ENCODE results near the gene CHAF1A.

The CHAF1A gene

DNA sequence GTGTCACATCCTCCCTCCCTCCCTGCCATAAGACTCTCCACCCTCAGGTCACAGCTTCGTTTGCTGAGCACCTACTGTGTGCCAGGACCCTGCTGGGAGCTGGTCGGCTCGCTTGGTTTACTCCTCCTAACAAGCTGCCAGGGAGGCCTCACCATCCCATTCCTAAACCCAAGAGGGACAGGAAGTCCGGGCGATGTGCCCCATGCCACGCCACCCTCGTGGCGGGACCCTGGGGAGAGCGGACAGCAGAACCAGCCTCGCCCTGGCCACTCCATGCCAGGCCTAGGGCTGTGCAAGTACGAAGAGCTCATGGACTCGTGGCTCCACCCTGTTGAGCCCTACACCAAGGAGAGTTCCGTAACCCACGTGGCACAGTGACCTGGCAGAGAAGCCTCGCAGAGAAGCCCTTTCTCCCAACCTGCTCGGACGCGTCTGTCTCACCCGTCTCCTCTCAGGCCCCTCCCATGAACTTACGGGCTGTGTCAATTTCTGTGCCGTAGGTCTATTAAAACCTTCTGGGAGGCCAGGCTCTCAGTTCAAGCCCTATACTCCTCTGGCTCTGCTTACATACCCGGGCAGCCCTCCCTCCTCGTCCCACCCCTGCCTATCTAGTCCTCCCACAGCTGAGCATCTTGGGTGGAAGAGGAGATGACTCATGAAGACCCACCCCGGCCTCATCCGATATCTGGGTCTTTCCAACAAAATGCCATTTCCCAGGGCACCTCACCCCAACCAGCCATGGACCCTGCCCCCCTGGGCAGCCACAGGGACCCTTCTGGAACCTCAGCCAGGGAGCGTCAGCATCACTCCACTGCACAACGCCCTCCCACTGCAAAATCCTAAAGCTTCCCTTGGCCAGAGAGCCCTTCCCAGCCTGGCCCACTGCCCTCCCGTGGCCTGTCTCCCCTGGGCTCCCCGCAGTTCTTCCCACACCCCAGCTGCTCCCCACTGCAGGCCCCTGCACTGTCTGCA lies 52.6 kb downstream of the CHAF1A start:
- H3K36me3 Mint-ChIP-seq (ENCODE audit: low read depth): peaks cover 30% of the 10 kb centered on the region
- H3K27ac Mint-ChIP-seq: peak overlapping the region; percentile 89
- DNase-seq: no peak
- no peaks in the 10 kb centered on the region for H3K27me3 Mint-ChIP-seq
- no peaks in the 10 kb centered on the region for H3K9me3 Mint-ChIP-seq
- H3K4me1 Mint-ChIP-seq (ENCODE audit: low read depth): peaks cover 17% of the 10 kb centered on the region
- no peak overlapping the region for H3K4me3 Mint-ChIP-seq

DNA sequence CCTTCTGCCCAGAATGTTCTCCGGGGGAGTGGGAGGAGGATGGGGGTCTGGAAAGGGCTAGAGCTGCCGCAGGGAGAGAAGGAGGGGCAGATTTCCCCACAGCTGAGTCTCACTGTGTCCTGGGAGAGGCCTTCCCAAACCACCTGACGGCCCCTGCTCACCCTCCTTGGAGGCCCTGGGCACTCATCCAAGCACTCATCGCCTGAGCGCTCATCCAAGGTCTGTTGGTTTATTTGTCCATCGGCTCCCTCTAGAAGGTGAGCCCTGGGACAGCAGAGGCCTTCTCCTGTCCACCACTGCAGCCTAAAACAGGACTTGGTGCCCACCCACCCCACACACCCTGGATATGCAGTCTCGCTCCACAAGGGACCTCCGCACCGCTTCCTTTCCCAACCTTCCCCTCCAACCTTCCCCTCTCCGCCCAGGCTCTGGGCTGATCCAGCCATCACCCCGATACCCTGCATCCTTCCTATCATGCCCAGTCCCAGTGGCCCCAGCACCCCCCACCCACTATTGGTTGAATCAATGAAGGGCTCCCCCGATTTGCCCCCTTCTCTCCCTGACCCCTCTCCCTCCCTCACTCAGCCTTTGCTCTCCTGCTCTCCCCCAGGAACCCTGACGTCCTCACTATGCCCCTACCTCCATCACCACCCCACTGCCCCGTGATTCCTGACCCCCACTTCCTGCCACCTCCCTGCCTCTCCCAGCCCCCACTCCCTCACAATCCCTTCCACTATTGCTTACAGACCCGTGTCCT lies 53.5 kb downstream of the CHAF1A start:
- Mint-ChIP-seq H3K27ac (peak overlapping the region; percentile 89), H3K36me3 (ENCODE audit: low read depth) (peaks cover 23% of the 10 kb centered on the region), H3K27me3 (no peaks in the 10 kb centered on the region), H3K4me3 (peak overlapping the region; percentile 81), H3K9me3 (no peaks in the 10 kb centered on the region), H3K4me1 (ENCODE audit: low read depth) (peaks cover 17% of the 10 kb centered on the region)
- DNase-seq: no peak

DNA sequence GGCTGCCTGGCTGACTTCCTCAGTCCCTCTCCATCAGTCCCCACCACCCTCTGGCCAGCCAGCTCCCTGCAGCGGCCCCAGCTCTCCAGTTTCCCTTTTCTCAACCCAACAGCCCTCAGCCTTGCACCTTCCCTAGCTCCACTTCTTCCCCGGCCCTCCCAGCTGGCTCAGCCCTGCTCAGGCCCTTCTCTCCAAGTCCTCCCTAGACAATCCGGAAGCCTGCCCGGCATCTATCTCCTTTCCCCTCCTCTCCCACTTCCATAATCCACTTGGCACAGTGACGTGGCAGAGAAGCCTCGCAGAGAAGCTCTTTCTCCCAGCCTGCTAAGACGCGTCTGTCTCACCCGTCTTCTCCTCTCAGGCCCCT lies 54.0 kb downstream of the CHAF1A start:
- Mint-ChIP-seq H3K27ac (peak overlapping the region; percentile 89), H3K4me3 (peak overlapping the region; percentile 81), H3K36me3 (ENCODE audit: low read depth) (peaks cover 19% of the 10 kb centered on the region), H3K4me1 (ENCODE audit: low read depth) (peaks cover 17% of the 10 kb centered on the region), H3K9me3 (no peaks in the 10 kb centered on the region), H3K27me3 (no peaks in the 10 kb centered on the region)
- peak; percentile 38 for DNase-seq

DNA sequence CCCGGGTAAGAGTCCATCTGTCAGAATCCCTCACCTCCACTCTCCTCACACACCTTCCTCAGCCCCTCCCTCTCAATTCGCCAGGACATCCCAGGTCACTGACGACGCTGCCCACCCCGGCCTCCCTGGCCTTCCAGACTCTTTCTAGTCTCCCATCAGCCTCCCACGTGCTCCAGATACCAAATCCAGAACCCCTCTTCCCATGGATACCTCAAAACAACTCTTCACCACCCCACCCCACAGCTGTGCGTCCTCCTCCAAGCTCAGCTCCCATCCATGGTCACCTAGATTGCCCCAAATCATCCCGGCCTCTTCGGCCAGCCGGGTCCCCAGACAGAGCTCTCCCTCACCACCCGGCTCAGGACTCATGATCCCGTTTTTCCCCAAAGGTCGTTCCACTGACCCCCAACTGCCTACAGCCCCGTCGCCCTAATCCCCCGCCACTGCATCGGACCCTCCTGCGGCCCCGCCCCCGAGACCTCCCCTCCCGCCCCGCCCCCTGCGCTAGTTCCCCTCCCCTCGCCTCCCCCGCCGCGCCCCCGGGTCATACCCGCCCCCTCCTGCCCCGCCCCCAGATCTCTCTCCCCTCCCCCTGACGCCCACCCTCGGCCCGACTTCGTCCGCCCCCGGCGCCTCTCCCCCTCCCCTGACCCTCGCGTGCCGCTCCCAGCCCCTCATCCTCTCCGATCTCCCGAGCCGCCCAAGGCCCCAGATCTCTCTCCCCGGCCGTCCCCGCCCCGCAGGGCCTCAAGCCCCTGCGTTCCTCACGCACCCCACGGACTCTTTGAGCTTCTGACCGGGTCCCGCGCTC lies 54.6 kb downstream of the CHAF1A start:
- Mint-ChIP-seq H3K27ac (peak overlapping the region; percentile 92), H3K4me3 (peak overlapping the region; percentile 81), H3K36me3 (ENCODE audit: low read depth) (peaks cover 16% of the 10 kb centered on the region), H3K27me3 (no peaks in the 10 kb centered on the region), H3K4me1 (ENCODE audit: low read depth) (peaks cover 17% of the 10 kb centered on the region), H3K9me3 (no peaks in the 10 kb centered on the region)
- DNase-seq: no peak

DNA sequence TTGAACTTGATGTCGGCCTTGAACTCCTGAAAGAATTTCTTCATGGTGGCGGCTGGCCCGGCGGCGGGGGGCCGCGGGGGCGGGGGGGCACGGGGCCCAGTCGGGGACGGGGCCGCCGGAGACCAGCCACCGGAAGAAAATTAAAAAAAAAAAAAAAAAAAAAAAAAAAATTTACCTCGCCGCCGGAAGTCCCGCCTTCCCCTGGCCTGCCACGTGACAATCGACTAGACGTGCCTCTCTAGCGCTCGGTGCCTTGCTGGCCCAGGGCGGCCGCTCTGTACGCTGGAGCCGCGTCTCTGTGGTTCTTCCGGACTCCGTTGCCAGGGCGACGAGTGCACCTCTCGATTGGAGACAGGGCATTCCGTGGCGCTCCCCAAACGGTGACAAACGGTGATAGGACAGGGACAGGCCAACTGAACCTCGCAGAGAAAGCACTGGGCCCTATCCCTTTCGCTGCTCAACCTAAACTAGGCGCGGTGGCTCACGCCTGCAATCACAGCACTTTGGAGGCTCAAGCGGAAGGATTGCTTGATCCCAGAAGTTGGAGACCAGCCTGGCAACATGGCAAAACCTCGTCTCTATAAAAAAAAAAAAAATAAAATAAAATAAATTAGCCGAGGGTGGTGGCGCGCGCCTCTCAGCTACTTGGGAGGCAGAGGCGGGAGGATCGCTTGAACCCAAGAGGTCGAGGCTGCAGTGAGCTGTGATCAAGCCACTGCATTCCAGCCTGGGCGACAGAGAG lies 55.4 kb downstream of the CHAF1A start, which contains the start of gene UBXN6:
UBXN6 (minus strand) TSS at position 141 of the 742 bp plus-strand sequence; CDS start at position 44, 97 bp downstream.
- H3K36me3 Mint-ChIP-seq (ENCODE audit: low read depth): peaks cover 8% of the 10 kb centered on the region
- DNase-seq: peak; percentile 97
- peaks cover 17% of the 10 kb centered on the region for H3K4me1 Mint-ChIP-seq (ENCODE audit: low read depth)
- peak within 1 kb of the TSS; percentile 81 for H3K4me3 Mint-ChIP-seq
- H3K27me3 Mint-ChIP-seq: no peaks in the 10 kb centered on the region
- no peaks in the 10 kb centered on the region for H3K9me3 Mint-ChIP-seq
- peak within 1 kb of the TSS; percentile 92 for H3K27ac Mint-ChIP-seq

DNA sequence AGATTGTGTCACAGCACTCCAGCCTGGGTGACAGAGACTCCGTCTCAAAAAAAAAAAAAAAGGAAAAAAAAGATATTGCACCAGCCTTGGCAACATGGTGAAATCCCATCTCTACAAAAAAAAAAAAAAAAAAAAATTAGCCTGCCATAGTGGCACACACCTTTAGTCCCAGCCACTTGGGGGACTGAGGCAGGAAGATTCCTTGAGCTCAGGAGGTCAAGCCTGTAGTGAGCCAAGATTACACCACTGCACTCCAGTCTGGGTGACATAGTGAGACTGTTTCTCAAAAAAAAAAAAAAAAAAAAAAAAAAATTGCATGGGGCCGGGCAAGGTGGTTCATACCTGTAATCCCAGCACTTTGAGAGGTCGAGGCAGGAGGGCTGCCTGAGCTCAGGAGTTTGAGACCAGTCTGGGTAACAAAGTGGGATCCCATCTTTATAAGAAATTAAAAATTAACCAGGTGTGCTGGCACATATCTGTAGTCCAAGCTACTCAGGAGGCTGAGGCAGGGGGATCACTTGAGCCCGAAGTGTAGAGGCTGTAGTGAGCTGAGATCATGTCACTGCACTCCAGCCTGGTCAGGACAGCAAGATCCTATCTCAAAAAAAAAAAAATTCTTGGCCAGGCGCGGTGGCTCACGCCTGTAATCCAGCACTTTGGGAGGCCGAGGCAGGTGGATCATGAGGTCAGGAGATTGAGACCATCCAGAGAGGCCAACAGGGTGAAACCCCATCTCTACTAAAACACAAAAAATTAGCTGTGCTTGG lies 62.6 kb downstream of the CHAF1A start:
- Mint-ChIP-seq H3K27me3 (no peaks in the 10 kb centered on the region), H3K27ac (no peak overlapping the region), H3K9me3 (no peaks in the 10 kb centered on the region), H3K4me1 (ENCODE audit: low read depth) (no peaks in the 10 kb centered on the region), H3K4me3 (no peak overlapping the region), H3K36me3 (ENCODE audit: low read depth) (no peaks in the 10 kb centered on the region)
- DNase-seq: no peak

DNA sequence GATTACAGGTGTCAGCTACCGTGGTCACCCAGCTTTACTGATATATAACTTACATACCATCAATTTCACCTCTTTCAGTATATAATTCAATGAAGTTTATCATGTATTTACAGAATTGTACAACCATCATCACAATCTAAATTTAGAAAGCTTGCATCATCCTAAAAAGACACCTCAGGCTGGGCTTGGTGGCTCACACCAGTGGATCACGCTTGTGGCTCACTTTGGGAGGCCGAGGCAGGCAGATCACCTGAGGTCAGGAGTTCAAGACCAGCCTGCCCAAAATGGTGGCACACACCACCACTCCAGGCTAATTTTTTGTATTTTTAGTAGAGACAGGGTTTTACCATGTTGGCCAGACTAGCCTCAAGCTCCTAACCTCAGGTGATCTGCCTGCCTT lies 65.4 kb downstream of the CHAF1A start:
- no peaks in the 10 kb centered on the region for H3K27me3 Mint-ChIP-seq
- peaks cover 5% of the 10 kb centered on the region for H3K4me1 Mint-ChIP-seq (ENCODE audit: low read depth)
- no peak overlapping the region for H3K27ac Mint-ChIP-seq
- no peak for DNase-seq
- H3K36me3 Mint-ChIP-seq (ENCODE audit: low read depth): no peaks in the 10 kb centered on the region
- H3K4me3 Mint-ChIP-seq: no peak overlapping the region
- H3K9me3 Mint-ChIP-seq: no peaks in the 10 kb centered on the region

DNA sequence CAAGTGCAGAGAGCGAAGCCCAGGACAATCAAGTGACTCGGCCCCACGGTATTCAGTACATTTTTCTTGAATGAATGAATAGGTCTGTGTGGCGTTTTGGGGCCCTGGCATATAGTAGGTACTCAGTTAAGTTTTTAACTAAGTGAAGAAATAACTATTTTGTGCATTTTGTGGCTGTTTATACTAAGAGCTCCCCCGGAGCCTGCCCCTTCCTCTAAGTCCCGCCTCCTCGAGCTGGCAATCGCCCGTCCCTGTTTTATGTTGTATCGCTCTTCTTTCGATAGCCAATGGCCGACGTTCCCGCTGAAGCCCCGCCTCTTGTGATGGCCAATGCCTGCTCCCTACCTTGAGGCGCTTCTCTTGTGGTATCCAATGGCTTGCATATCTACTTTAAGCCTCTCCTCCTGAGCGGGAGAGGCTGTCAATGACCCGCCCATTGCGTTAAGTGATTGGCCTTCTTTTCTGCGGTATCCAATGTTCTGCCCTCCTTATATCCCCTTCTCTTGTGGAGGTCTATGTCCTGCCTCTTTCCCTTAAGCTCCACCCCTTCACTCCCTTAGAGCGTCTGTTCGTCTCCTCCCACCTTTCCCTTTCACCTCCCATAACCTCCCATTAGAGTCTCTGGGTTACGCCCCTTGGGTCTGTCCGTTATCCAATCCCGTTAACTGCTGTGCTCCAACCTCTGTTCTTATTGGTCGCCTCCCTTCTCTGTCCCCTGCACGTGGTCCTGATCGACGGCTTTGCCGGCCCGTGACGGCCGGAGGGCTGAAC lies 69.1 kb downstream of the CHAF1A start:
- Mint-ChIP-seq H3K4me1 (ENCODE audit: low read depth) (peaks cover 20% of the 10 kb centered on the region), H3K9me3 (no peaks in the 10 kb centered on the region), H3K27me3 (no peaks in the 10 kb centered on the region), H3K36me3 (ENCODE audit: low read depth) (peaks cover 15% of the 10 kb centered on the region), H3K4me3 (no peak overlapping the region), H3K27ac (no peak overlapping the region)
- peak; percentile 94 for DNase-seq

DNA sequence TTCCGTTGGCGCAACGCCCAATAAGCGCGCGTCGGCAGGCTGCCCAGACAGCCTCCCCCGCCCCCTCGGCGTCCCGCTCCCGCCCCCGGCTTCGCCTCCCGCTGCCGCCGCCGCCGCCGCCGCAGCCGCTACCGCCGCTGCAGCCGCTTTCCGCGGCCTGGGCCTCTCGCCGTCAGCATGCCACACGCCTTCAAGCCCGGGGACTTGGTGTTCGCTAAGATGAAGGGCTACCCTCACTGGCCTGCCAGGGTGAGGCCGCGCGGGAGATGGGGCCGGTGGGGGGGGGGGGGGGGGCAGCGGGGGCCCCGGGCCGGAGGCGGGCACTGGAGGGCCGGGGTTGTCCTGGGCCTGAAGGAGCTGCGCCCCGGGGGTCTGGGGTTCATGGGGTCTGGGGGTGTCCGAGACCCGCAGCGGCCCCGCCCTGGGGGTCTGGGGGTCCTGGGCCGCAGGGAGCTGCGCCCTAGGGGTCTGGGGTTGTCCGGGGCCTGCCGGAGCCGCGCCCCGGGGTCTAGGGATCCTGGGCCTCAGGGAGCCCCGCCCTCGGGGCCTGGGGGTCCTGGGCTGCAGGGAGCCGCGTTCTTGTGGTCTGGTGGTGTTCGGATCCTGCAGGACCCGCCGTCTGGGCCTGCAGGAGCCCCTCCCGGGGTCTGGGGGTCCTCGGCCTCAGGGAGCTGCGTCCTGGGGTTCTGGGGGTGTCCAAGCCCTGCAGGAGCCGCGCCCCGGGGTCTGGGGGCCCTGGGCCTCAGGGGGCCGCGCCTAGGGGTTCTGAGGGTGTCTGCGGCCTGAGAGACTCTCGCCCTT lies 69.9 kb downstream of the CHAF1A start, which contains the start of gene HDGFL2:
HDGFL2 (plus strand) TSS at position 124 of the 801 bp plus-strand sequence; CDS start at position 178, 54 bp downstream.
- Mint-ChIP-seq H3K27ac (peak within 1 kb of the TSS; percentile 69), H3K27me3 (no peaks in the 10 kb centered on the region), H3K4me3 (no peak within 1 kb of the TSS), H3K36me3 (ENCODE audit: low read depth) (peaks cover 22% of the 10 kb centered on the region), H3K4me1 (ENCODE audit: low read depth) (peaks cover 20% of the 10 kb centered on the region), H3K9me3 (no peaks in the 10 kb centered on the region)
- DNase-seq: peak; percentile 94

DNA sequence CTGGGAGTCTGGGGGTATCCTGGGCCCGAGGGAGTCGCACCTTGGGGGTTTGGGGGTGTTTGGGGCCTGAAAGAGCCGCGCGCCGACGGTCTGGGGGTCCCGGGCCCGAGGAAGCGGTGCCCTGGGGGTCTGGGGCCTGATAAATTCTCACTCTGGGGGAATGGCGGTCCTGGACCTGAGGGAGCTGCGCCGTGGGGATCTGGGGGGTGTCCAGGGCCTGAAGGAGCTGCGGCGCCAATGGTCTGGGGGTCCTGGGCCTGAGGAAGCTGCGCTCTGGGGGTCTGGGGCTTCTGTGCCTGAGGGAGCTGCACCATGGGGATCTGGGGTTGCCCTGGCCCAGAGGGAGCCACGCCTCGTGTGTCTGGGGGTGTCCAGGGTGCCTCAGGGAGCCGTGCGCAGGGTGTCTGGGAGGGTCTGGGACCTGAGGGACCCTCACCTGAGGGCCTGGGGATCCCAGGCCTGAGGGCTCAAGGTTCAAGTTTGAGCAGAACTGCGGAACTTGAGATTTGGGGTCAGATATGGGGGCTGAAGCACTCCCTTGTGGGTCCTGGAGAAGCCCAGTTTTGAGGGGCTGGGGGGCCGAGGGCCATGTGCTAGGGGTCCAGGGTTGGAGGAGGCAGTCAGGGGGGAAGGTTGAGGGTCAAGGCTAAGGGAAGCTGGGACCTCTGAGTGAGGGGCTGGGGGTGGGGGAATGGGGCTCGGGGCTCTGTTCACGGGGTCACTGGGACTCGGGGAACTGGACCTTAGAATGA lies 70.7 kb downstream of the CHAF1A start:
- Mint-ChIP-seq H3K4me1 (ENCODE audit: low read depth) (peaks cover 20% of the 10 kb centered on the region), H3K9me3 (no peaks in the 10 kb centered on the region), H3K4me3 (no peak overlapping the region), H3K27ac (peak overlapping the region; percentile 69), H3K27me3 (no peaks in the 10 kb centered on the region), H3K36me3 (ENCODE audit: low read depth) (peaks cover 27% of the 10 kb centered on the region)
- no peak for DNase-seq

DNA sequence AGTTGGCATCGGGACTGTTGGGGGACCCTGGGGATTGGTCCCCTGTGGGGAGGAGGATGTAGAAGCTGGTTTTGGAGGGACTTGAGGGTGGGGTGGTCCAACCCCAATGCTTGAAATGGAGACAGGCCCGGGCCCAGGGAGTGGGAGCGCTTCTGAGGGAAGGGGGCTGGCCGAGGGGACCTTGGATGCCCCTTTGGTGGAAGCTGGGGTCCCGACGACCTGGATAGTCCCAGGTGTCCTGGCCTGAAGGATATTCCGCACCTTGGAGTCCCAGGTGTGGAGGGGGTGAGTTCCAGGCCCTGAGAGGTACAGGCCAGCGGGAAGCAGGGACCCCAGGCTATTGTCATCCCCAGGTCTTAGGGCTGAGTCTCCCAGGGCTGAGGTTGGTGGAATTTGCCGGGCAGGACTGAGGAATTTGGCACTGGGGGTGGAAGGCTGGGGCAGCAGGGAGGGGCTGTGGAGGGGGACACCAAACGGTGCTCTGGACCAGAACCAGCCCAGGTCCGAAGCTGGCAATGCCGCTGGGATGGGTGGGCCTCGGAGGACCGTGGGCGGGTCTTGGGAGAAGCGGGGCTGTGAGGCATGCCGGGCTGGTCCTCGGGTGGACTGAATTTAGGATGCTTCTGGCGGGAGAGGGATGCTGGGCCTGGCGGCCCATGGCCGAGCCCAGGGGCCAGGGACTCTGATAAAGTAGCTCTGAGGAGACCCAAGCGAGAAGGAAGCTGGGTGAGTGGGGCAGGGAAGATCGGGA lies 71.5 kb downstream of the CHAF1A start:
- H3K27me3 Mint-ChIP-seq: no peaks in the 10 kb centered on the region
- peak overlapping the region; percentile 53 for H3K27ac Mint-ChIP-seq
- H3K9me3 Mint-ChIP-seq: no peaks in the 10 kb centered on the region
- H3K36me3 Mint-ChIP-seq (ENCODE audit: low read depth): peaks cover 28% of the 10 kb centered on the region
- DNase-seq: no peak
- H3K4me1 Mint-ChIP-seq (ENCODE audit: low read depth): peaks cover 20% of the 10 kb centered on the region
- H3K4me3 Mint-ChIP-seq: no peak overlapping the region

All from activated T-cell treated with anti-CD3 and anti-CD28 coated beads, Interleukin-2, amount 50 U/mL, for 24 hours (primary cell).